Measurements from ENCODE around the gene CTNND2.

The CTNND2 gene

DNA sequence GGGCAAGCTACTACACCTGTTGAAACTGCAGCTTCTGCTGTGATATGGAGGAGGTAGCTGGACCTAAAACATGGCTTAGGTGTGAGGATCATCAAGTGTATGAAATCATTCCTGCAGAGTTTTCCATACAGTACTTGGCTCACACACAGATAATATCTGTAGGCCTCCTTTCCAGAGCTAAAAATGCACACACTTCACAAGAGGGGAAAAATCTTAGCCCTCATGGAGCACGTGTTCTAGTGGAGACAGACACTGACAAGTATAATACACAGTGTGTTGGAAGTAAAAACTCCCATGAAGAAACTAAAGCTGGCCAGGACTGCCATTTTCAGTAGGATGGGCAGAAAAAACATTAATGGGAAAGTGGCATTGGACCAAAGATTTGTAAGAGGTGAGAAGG lies 216.7 kb downstream of the CTNND2 start:
- H3K27me3 Mint-ChIP-seq = no peaks in the 10 kb centered on the region
- no peak for ATAC-seq

DNA sequence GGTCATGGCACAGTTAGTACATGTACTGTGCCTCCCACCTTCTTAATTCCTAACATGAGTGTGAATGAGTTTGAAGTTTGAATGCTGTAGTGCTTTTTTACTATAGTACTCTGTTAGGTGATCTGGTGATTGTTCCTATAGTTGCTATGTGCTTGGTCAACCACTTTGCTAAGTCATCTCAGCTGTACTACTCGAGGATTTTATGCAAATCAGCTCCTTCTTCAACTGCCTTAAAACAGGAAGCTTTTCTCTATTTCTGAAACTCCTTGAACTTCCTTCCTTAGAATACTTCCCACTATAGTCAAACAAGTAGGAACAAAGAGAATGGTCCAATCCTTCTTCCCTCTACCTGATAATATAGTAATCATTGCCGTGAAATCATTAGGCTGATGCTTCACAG lies 219.6 kb downstream of the CTNND2 start:
- Mint-ChIP-seq H3K27ac (no peak overlapping the region), H3K27me3 (no peaks in the 10 kb centered on the region), H3K9me3 (peaks cover 4 to 13% of the 10 kb centered on the region in 2 donors), H3K4me1 (no peaks in the 10 kb centered on the region), H3K4me3 (no peak overlapping the region)
- DNase-seq (no peak), ATAC-seq (no peak)

More for the DNA sequence above, 216.7 kb downstream of the CTNND2 start:
- H3K4me1 Mint-ChIP-seq = no peaks in the 10 kb centered on the region
- no peak overlapping the region for H3K4me3 Mint-ChIP-seq
- no peak overlapping the region for H3K27ac Mint-ChIP-seq
- H3K9me3 Mint-ChIP-seq = peaks cover 0 to 4% of the 10 kb centered on the region in 2 donors
- no peak for DNase-seq

DNA sequence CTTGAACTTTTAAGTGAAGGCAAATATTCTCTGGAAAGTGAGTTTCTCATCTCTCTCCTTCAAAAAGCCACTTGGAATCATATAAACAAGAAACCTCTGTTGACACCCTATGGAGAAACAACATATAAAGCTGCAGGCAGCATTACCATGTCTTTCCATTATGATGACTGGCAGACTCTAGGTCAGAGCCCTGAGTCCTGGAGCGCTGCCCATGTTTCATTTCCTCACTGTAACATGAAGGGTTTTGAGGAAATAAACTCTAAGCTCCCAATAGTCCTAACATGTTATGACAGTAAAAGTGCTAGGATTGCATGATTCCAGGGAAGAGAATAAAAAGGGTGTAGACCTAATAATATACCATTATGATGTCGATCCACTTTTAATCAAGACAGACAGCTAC lies 220.6 kb downstream of the CTNND2 start:
- H3K27ac Mint-ChIP-seq = no peak overlapping the region
- H3K9me3 Mint-ChIP-seq = peaks cover 4 to 14% of the 10 kb centered on the region in 2 donors
- DNase-seq (no peak), ATAC-seq (no peak)
- no peaks in the 10 kb centered on the region for H3K27me3 Mint-ChIP-seq
- H3K4me3 Mint-ChIP-seq = no peak overlapping the region
- no peaks in the 10 kb centered on the region for H3K4me1 Mint-ChIP-seq

- H3K27ac Mint-ChIP-seq = no peak overlapping the region
- no peak for ATAC-seq
Observed at GRCh38 chr5:11681796-11682195, 222.4 kb downstream of the CTNND2 start.

GRCh38 chr5:11679676-11680075 lies 224.6 kb downstream of the CTNND2 start:
- Mint-ChIP-seq H3K4me3 (no peak overlapping the region), H3K4me1 (no peaks in the 10 kb centered on the region), H3K9me3 (peaks cover 0 to 14% of the 10 kb centered on the region in 2 donors), H3K27ac (peak overlapping the region in 1 of 2 donors; percentile 30), H3K27me3 (no peaks in the 10 kb centered on the region)
- no peak for DNase-seq
- ATAC-seq = no peak

More at GRCh38 chr5:11681796-11682195, 222.4 kb downstream of the CTNND2 start:
- H3K4me3 Mint-ChIP-seq = no peak overlapping the region
- peaks cover under 1 to 14% of the 10 kb centered on the region in 2 donors for H3K9me3 Mint-ChIP-seq
- H3K4me1 Mint-ChIP-seq = no peaks in the 10 kb centered on the region
- no peaks in the 10 kb centered on the region for H3K27me3 Mint-ChIP-seq
- DNase-seq = no peak

- Mint-ChIP-seq H3K27me3 (no peaks in the 10 kb centered on the region), H3K27ac (no peak overlapping the region), H3K4me3 (no peak overlapping the region), H3K4me1 (no peaks in the 10 kb centered on the region), H3K9me3 (peaks cover 9 to 23% of the 10 kb centered on the region in 2 donors)
- DNase-seq (no peak), ATAC-seq (no peak)
Observed at GRCh38 chr5:11675184-11675583, 229.1 kb downstream of the CTNND2 start.

- DNase-seq = no peak
- no peak for ATAC-seq
- H3K4me3 Mint-ChIP-seq = no peak overlapping the region
- no peaks in the 10 kb centered on the region for H3K27me3 Mint-ChIP-seq
- H3K9me3 Mint-ChIP-seq = peaks cover 17 to 24% of the 10 kb centered on the region in 2 donors
- H3K27ac Mint-ChIP-seq = no peak overlapping the region
- no peaks in the 10 kb centered on the region for H3K4me1 Mint-ChIP-seq
Observed at GRCh38 chr5:11672385-11673085, 231.7 kb downstream of the CTNND2 start.

GRCh38 chr5:11658376-11658775 lies 245.9 kb downstream of the CTNND2 start:
- H3K4me3 Mint-ChIP-seq = no peak overlapping the region
- H3K27me3 Mint-ChIP-seq = no peaks in the 10 kb centered on the region
- no peaks in the 10 kb centered on the region for H3K4me1 Mint-ChIP-seq
- H3K9me3 Mint-ChIP-seq = peaks cover 0 to 8% of the 10 kb centered on the region in 2 donors
- ATAC-seq (no peak), DNase-seq (no peak)
- H3K27ac Mint-ChIP-seq = no peak overlapping the region

DNA sequence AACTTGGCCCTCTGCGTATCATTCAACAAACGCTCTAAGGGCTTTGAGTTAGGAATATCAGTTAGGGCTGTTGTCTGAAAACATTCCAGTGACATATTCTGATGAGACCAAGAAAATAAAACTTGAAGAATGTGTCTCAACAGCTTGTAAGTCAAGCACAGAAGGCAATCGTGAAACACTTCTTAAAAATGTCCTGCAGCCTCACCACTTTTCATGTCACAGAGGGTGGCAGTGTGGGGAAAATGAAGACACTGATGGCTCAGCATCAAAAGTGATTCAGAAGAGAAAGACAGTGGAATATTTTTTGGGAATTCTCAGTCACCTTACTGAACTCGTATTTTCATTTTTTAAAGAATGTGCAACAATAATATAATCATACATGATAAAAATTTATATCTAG lies 247.3 kb downstream of the CTNND2 start:
- Mint-ChIP-seq H3K4me1 (no peaks in the 10 kb centered on the region), H3K27ac (no peak overlapping the region), H3K4me3 (no peak overlapping the region), H3K9me3 (peaks cover 0 to 8% of the 10 kb centered on the region in 2 donors), H3K27me3 (no peaks in the 10 kb centered on the region)
- DNase-seq (no peak), ATAC-seq (no peak)

GRCh38 chr5:11655681-11656080 lies 248.6 kb downstream of the CTNND2 start:
- H3K9me3 Mint-ChIP-seq = peaks cover 0 to 10% of the 10 kb centered on the region in 2 donors
- H3K27ac Mint-ChIP-seq = no peak overlapping the region
- DNase-seq (no peak), ATAC-seq (no peak)
- no peak overlapping the region for H3K4me3 Mint-ChIP-seq
- no peaks in the 10 kb centered on the region for H3K4me1 Mint-ChIP-seq
- no peaks in the 10 kb centered on the region for H3K27me3 Mint-ChIP-seq

DNA sequence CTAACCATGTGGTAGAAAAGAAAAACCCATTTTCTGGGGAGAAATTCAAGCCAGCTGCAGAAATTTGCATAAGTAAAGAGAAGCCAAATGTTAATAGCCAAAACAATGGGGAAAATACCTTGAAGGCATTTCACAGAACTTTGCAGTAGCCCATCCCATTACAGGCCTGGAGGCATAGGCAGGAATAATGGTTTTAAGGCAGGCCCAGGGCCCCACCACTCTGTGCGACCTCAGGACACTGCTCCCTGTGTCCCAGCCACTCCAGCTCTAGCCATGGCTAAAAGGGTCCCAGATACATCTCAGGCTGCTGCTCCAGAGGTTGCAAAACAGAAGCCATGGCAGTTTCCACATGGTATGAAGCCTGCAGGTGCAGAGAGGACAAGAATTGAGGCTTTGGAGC lies 253.3 kb downstream of the CTNND2 start:
- no peaks in the 10 kb centered on the region for H3K4me1 Mint-ChIP-seq
- no peak overlapping the region for H3K27ac Mint-ChIP-seq

DNA sequence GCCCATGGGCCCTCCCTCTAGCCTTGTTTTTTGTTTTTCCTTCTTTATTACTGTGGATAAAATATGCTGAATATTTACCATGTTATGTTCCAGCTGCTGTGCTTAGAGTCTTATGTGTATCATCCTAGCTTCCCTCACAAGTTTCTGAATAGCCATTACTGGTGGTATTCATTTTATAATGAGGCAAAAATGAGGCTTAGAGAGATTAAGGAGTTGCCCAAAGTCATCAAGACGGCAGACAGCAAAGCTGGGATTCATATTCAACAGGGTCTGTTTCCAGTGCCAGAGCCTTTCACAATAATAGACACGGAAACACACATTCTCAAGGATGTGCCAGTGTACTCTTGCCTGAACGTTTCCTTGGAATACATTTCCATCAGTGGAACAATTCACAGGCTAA lies 258.1 kb downstream of the CTNND2 start:
- Mint-ChIP-seq H3K4me1 (no peaks in the 10 kb centered on the region), H3K27me3 (no peaks in the 10 kb centered on the region), H3K4me3 (no peak overlapping the region), H3K9me3 (peaks cover 4 to 10% of the 10 kb centered on the region in 2 donors), H3K27ac (no peak overlapping the region)
- ATAC-seq = no peak
- no peak for DNase-seq

More for the DNA sequence above, 253.3 kb downstream of the CTNND2 start:
- Mint-ChIP-seq H3K9me3 (peaks cover 4 to 10% of the 10 kb centered on the region in 2 donors), H3K27me3 (no peaks in the 10 kb centered on the region), H3K4me3 (no peak overlapping the region)
- DNase-seq (no peak), ATAC-seq (no peak)

DNA sequence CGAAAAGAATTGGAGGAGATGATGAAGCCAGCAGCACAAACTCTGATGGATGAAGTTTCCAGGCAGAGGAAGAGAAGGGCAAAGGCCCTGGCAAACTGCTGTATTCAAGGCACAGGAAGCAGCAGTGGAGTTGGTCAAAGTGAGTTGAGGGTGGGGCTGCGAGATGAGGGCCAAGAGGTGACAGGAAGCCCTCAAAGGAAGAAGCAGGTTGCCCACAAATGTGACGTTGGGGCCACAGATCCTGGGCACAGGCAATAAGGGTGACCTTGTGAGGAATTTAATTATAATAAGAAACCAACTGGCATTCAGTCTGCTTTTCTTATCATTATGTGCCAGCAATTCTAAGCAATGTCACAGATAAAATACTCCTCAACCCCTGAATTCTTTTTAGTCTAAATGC lies 261.8 kb downstream of the CTNND2 start:
- H3K4me1 Mint-ChIP-seq = no peaks in the 10 kb centered on the region
- H3K27ac Mint-ChIP-seq = no peak overlapping the region
- H3K27me3 Mint-ChIP-seq = no peaks in the 10 kb centered on the region
- H3K9me3 Mint-ChIP-seq = no peaks in the 10 kb centered on the region
- no peak for ATAC-seq
- DNase-seq = no peak
- H3K4me3 Mint-ChIP-seq = no peak overlapping the region

DNA sequence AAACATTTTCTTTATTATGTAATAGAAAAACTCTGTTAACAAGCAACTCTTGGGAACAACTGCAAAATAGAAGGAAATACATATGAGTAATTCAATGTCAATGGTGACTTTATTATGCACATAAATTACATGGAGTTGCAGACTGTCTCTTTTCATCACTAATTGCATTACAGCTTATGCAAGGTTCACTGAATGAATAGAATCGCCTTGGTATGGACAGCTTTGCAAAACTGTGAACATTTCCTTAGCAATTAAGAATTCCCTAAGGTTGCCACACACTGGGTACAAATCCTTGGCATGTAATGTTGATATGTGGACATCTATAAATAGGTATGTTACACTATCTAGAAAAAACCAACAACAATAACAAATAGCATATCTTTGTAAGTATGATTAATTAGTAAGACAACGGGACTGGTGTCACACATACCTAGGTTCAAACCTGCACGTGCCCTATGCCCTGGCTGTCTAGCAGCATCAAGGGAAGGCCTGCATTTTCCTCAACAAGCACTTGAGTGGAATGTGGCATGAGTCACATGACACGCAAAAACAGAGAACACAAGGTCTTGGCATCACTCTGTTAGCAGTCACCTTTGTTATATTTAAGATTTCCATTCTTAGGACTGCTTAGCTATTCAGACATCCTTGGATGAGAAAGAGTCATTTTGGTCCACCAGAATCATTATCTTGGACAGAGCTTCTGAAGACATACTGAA lies 263.9 kb downstream of the CTNND2 start:
- no peaks in the 10 kb centered on the region for H3K27me3 Mint-ChIP-seq
- H3K4me3 Mint-ChIP-seq = no peak overlapping the region
- no peak overlapping the region for H3K27ac Mint-ChIP-seq
- no peaks in the 10 kb centered on the region for H3K4me1 Mint-ChIP-seq
- no peaks in the 10 kb centered on the region for H3K9me3 Mint-ChIP-seq
- no peak for DNase-seq
- ATAC-seq = no peak

DNA sequence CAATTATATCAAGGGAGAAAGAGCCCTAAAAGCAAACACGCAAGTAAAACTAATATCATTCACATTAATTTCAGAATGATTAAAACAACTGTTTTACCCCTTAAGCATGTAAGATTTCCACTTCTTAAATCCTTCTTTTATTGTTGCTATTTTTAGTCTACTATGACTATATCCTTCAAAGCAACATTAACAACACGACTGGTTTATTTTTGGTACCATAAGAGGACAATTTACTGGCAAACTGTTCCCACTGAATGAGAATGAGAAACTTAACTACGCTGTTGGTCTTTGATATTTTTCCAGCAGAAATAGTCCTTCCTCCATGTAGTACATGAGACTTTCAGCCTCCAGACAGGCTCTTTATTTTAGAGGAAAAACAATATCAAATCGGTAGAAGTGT lies 281.5 kb downstream of the CTNND2 start:
- ATAC-seq (no peak), DNase-seq (no peak)
- Mint-ChIP-seq H3K4me1 (no peaks in the 10 kb centered on the region), H3K9me3 (peaks cover 0 to 9% of the 10 kb centered on the region in 2 donors), H3K4me3 (no peak overlapping the region), H3K27me3 (no peaks in the 10 kb centered on the region), H3K27ac (no peak overlapping the region)

DNA sequence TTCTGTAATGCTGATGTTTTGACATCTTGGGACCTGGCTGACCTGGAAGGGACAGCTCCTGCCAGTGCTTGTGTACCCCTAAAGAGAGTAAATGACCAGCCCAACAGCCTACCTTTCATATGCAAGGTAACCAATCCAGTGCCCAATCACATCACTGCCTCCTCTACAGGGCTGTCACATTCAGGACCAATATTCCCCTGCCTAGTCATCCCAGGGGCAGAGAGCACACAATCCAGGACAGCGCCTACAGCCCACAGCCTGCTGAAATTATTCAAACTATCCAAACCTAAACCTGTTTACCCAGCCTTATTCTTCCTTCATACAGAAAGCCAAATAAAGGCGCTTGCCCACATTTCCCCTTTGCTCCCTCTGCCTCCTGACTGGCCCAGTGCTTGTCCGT lies 284.1 kb downstream of the CTNND2 start:
- DNase-seq = no peak
- Mint-ChIP-seq H3K27ac (no peak overlapping the region), H3K4me1 (no peaks in the 10 kb centered on the region), H3K9me3 (peaks cover 6 to 9% of the 10 kb centered on the region in 2 donors), H3K4me3 (no peak overlapping the region), H3K27me3 (no peaks in the 10 kb centered on the region)
- no peak for ATAC-seq

All from stimulated activated naive CD8-positive, alpha-beta T cell treated with anti-CD3 and anti-CD28 coated beads, Interleukin-15, amount 100 ng/mL, for 72 hours (primary cell).